A549 (cell line): ENCODE results near the gene DPY30.

ENCODE experiments used
- RAD21 ChIP-seq, 2 experiments: fragments of >200 bp in 1 of 2; sonication (Bioruptor Twin) in 1 of 2; formaldehyde crosslinking in 1 of 2; IDR thresholded peaks in 1 of 2; conservative IDR thresholded peaks in 1 of 2; 2 replicates in 1 of 2; 3 replicates in 1 of 2; pipeline ENCODE4 v1.6.1; 2012 to 2018; ENCODE audit warnings: inconsistent platforms in 1 of 2
- ZNF302 ChIP-seq: fragments of 250-450 bp; sonication (Bioruptor Pico); IDR thresholded peaks from 2 replicates; pipeline ENCODE4 v1.9.0; 2021; ENCODE audit warnings: inconsistent platforms, mild to moderate bottlenecking, moderate library complexity
- ZSCAN20 ChIP-seq: fragments of 250-450 bp; sonication (Bioruptor Pico); IDR thresholded peaks from 2 replicates; pipeline ENCODE4 v1.8.0; 2022; ENCODE audit warnings: mild to moderate bottlenecking, moderate library complexity
- TF ChIP-seq, protein P1 (sequence below): fragments of >200 bp; sonication (Bioruptor Twin); formaldehyde crosslinking; IDR thresholded peaks from 3 replicates; pipeline ENCODE4 v1.5.1; 2016

- no peak for TF ChIP-seq ZNF302
- TF ChIP-seq ZSCAN20: no peak
- no peak for TF ChIP-seq RAD21 (conservative IDR thresholded peaks at IDR 0.05 in 1 of 2, IDR thresholded peaks at IDR 0.05 in 1 of 2)
- TF ChIP-seq, protein P1, sequence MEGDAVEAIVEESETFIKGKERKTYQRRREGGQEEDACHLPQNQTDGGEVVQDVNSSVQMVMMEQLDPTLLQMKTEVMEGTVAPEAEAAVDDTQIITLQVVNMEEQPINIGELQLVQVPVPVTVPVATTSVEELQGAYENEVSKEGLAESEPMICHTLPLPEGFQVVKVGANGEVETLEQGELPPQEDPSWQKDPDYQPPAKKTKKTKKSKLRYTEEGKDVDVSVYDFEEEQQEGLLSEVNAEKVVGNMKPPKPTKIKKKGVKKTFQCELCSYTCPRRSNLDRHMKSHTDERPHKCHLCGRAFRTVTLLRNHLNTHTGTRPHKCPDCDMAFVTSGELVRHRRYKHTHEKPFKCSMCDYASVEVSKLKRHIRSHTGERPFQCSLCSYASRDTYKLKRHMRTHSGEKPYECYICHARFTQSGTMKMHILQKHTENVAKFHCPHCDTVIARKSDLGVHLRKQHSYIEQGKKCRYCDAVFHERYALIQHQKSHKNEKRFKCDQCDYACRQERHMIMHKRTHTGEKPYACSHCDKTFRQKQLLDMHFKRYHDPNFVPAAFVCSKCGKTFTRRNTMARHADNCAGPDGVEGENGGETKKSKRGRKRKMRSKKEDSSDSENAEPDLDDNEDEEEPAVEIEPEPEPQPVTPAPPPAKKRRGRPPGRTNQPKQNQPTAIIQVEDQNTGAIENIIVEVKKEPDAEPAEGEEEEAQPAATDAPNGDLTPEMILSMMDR: no peak
These were observed 52.7 kb downstream of the DPY30 start for GRCh38 chr2:31986906-31987305.
